ENCODE measurements around the gene TFG. TPM values are rescaled to one million over a fixed set of nuclear protein-coding genes. Genes with fewer than 3 reads are reported as not detected.

The TFG gene
- total RNA-seq, 2 donors from 2014 or later: 116 to 123 TPM

DNA sequence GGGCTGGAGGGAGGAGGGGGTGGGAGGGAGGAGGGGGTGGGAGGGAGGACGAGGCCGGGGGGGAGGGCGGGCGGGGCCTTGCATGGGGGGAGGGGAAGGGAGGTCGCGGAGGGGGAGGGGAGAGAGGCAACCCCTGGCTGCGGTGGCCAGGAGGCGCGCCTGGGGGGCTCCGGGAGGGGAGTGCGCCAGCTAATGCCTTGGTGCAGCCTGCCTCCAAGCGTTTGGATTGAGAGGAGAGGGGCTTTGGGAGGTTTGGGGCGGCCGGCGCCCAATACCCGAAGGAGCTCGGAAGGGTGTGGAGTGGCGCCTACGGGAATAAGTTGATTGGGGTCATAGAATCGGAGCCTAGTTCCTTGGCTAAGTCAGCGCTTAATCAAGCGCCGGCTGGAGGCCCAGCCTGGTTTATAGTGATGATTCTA, 557 bp downstream of the TFG start:
- H3K4me3 ChIP-seq: peak overlapping the region; percentile 67
- H3K9me3 ChIP-seq: no peaks in the 10 kb centered on the region
- H3K9ac ChIP-seq (ENCODE audit: low read depth in 2 of 2, low read length in 2 of 2): peak overlapping the region; percentile 73 to 85
- no peaks in the 10 kb centered on the region for H3K4me1 ChIP-seq
- TF ChIP-seq, protein P1, sequence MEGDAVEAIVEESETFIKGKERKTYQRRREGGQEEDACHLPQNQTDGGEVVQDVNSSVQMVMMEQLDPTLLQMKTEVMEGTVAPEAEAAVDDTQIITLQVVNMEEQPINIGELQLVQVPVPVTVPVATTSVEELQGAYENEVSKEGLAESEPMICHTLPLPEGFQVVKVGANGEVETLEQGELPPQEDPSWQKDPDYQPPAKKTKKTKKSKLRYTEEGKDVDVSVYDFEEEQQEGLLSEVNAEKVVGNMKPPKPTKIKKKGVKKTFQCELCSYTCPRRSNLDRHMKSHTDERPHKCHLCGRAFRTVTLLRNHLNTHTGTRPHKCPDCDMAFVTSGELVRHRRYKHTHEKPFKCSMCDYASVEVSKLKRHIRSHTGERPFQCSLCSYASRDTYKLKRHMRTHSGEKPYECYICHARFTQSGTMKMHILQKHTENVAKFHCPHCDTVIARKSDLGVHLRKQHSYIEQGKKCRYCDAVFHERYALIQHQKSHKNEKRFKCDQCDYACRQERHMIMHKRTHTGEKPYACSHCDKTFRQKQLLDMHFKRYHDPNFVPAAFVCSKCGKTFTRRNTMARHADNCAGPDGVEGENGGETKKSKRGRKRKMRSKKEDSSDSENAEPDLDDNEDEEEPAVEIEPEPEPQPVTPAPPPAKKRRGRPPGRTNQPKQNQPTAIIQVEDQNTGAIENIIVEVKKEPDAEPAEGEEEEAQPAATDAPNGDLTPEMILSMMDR (IDR thresholded peaks at IDR 0.05): no peak
- DNase-seq: peak; percentile 44
- no peaks in the 10 kb centered on the region for H3K27me3 ChIP-seq
- no peaks in the 10 kb centered on the region for H3K36me3 ChIP-seq
- H3K27ac ChIP-seq: peak overlapping the region; percentile 90
- intact Hi-C loops (cut with DNase I): no loop called here

DNA sequence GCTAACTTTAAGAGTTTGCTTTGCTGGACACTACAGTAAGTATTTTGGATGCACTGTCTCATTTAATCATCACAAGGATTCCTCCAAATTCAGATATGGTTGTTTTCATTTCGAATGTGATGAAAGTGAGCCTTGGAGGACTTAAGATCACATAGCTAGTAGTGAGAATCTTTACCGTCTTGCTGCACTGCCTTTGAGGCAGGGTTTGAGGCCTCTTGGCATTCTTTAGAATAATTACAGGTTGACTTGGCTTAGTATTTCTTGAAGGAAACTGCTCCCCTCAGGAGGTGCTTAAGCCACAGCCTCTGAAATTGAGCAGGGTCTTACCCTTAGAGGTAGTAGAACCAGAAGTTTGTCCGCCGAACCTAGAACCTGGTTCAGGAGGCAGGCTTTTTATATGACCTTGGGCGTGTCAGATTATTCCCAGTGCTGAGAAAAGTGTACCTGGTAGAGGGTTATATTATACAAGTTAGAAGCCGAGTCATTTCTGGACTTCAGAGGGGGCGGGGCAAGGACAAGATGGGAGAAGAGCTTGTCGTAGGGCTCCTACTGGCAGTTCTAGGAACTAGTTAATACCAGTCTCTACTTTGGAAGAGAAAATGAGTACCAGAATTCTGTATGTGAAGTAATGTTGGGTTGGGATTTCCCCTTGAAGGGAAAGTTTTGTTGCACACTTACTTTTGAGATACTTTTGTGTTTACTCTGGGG, 1.1 kb downstream of the TFG start:
- H3K4me1 ChIP-seq: peaks cover 1% of the 10 kb centered on the region
- H3K27me3 ChIP-seq: no peaks in the 10 kb centered on the region
- intact Hi-C loops (cut with DNase I): no loop called here
- no peaks in the 10 kb centered on the region for H3K36me3 ChIP-seq
- H3K9me3 ChIP-seq: no peaks in the 10 kb centered on the region
- peak; percentile 82 for DNase-seq
- TF ChIP-seq, protein P1 (IDR thresholded peaks at IDR 0.05): no peak
- peak overlapping the region; percentile 72 to 85 for H3K9ac ChIP-seq (ENCODE audit: low read depth in 2 of 2, low read length in 2 of 2)
- peak overlapping the region; percentile 90 for H3K27ac ChIP-seq
- peak overlapping the region; percentile 67 for H3K4me3 ChIP-seq

DNA sequence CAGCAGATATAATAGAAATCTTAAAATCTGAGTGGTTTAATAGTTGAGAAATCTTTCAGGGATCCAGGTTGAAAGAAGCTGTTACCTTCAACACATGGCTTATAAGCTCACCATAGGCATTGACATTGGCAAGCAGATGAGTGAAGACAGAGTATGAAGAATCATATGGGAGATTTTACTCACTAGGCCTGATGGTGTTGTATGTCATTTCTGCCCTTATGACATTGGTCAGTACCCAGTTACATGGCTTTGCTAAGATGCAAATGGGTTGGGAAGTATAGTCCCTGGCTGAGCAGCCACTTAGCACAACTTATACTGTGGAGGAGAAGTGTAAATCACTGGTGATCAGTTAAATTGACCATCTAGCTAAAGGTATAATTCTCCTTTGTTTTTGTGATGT, 5.9 kb downstream of the TFG start:
- no peak overlapping the region for H3K4me3 ChIP-seq
- H3K27ac ChIP-seq: no peak overlapping the region
- DNase-seq: no peak
- no peaks in the 10 kb centered on the region for H3K36me3 ChIP-seq
- no peaks in the 10 kb centered on the region for H3K9me3 ChIP-seq
- TF ChIP-seq, protein P1 (IDR thresholded peaks at IDR 0.05): no peak
- intact Hi-C loops (cut with DNase I): no loop called here
- H3K9ac ChIP-seq (ENCODE audit: low read depth in 2 of 2, low read length in 2 of 2): no peak overlapping the region
- H3K27me3 ChIP-seq: no peaks in the 10 kb centered on the region
- peaks cover 6% of the 10 kb centered on the region for H3K4me1 ChIP-seq

DNA sequence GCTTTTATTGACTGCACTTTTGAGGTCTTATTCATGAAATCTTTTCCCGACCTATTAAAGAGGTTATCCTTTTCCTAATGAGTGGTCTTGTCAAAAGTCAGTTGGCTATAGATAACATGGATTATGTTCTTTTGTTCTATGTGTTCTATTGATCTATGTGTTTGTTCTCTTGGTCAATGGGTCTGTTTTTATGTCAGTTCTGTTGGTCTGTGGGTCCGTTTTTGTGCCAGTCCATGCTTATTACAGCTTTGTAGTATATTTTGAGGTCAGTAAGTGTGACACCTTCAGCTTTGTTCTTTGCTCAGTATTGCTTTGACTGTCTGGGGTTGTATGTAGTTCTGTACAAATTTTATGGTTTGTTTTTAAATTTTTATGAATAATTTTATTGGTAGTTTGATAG, 7.8 kb downstream of the TFG start:
- no peaks in the 10 kb centered on the region for H3K9me3 ChIP-seq
- H3K27me3 ChIP-seq: no peaks in the 10 kb centered on the region
- H3K36me3 ChIP-seq: no peaks in the 10 kb centered on the region
- intact Hi-C loops (cut with DNase I): no loop called here
- DNase-seq: no peak
- TF ChIP-seq, protein P1 (IDR thresholded peaks at IDR 0.05): no peak
- H3K27ac ChIP-seq: no peak overlapping the region
- peaks cover 6% of the 10 kb centered on the region for H3K4me1 ChIP-seq
- no peak overlapping the region for H3K4me3 ChIP-seq
- no peak overlapping the region for H3K9ac ChIP-seq (ENCODE audit: low read depth in 2 of 2, low read length in 2 of 2)

DNA sequence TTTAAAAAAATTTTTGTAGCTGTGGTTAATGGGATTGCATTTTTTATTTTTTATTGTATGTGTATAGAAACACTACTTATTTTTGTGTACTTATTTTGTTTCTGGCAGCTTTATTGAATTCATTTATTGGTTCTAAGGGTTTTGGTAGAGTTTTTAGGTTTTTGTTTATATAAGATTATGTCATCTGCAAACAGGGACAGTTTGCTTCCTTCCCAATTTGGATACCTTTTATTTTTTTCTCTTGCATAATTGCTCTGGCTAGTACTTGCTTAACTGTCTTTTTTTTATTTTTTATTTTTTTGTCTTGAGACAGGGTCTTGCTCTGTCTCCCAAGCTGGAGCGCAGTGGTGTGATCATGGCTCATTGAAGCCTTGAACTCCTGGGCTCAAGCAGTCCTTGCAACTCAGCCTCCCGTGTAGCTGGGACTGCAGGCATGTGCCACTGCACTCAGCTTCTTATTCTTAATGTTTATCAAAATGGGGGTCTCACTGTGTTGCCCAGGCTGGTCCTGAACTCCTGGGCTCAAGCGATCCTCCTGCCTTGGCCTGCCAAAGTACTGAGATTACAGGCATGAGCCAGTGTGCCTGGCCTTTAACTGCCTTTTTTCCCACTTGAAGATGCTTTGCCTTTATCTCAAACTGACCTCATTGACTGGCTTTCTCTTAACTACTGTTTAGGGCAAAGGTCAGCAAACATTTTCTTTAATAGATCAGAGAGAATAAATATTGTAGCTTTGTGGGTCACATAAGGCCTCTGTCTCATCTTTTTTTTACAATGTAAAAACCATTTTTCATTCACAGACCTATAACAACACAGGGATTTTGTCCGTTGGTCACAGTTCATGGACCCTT, 8.6 kb downstream of the TFG start:
- no peak for DNase-seq
- Histone ChIP-seq H3K4me1 (peaks cover 6% of the 10 kb centered on the region), H3K27ac (no peak overlapping the region), H3K4me3 (no peak overlapping the region), H3K9ac (ENCODE audit: low read depth in 2 of 2, low read length in 2 of 2) (no peak overlapping the region), H3K27me3 (no peaks in the 10 kb centered on the region), H3K36me3 (no peaks in the 10 kb centered on the region), H3K9me3 (no peaks in the 10 kb centered on the region)
- TF ChIP-seq, protein P1 (IDR thresholded peaks at IDR 0.05): no peak
- intact Hi-C loops (cut with DNase I): no loop called here

Measured in colonic mucosa (tissue), 4 donors.